BLaER1 treated with 17β-estradiol and CSF1 and Interleukin-3, amounts not matched to agents 10 nM and 100 nM (cell line): Measurements from ENCODE around the gene NRN1.
"Not testable (repeated sequence)": the region's sequence is repeated elsewhere in the genome, so short reads cannot be mapped to it uniquely, and the experiment has no call there.

ENCODE experiments used
- H3K27ac ChIP-seq, 11 experiments: shearing (Covaris generic); formaldehyde crosslinking; 2 replicates each; pipeline ENCODE4 v1.8.1; 2022
- H3K27me3 ChIP-seq, 11 experiments: shearing (Covaris generic); formaldehyde crosslinking; 2 replicates each; pipeline ENCODE4 v1.8.1; 2022
- H3K36me3 ChIP-seq, 11 experiments: shearing (Covaris generic); formaldehyde crosslinking; 2 replicates each; pipeline ENCODE4 v1.8.1; 2022
- H3K4me1 ChIP-seq, 10 experiments: shearing (Covaris generic); formaldehyde crosslinking; 2 replicates each; pipeline ENCODE4 v1.8.1; 2022
- H3K4me2 ChIP-seq, 11 experiments: shearing (Covaris generic); formaldehyde crosslinking; 2 replicates each; pipeline ENCODE4 v1.8.1; 2022
- H3K4me3 ChIP-seq, 10 experiments: shearing (Covaris generic); formaldehyde crosslinking; 2 replicates each; pipeline ENCODE4 v1.8.1; 2022
- H3K9ac ChIP-seq, 11 experiments: shearing (Covaris generic); formaldehyde crosslinking; 2 replicates each; pipeline ENCODE4 v1.8.1; 2022
- H3K9me3 ChIP-seq, 11 experiments: shearing (Covaris generic); formaldehyde crosslinking; replicated peaks in 1 of 11; 2 replicates each; pipeline ENCODE4 v1.8.1; 2022
- H4K20me1 ChIP-seq, 11 experiments: shearing (Covaris generic); formaldehyde crosslinking; 2 replicates each; pipeline ENCODE4 v1.8.1; 2022
- Cebpa-rat ChIP-seq, 11 experiments: shearing (Covaris generic); IDR thresholded peaks; 2 replicates each; pipeline ENCODE4 v1.8.1; 2022

Gene NRN1

DNA sequence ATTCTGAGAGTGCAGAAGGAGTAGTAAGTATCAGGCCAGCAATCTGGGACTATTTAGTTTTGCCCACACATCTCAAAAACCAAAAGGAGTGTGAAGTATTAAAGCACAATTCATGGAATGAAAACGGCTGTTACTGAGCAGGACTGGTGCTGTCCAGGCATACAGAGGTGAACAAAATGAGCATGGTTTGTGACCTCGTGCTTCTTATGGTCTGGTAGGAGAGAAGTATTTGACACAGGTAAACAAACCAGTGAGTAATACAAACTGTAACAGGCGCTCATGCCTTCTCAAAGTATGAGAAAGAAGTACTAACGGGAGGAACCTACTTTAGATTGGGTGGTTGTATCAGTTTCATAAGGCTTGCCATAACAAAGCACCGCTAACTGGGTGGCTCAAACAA, 17.5 kb upstream of the NRN1 start:
- no peaks in the 10 kb centered on the region for H3K36me3 ChIP-seq
- no peak overlapping the region for H3K4me2 ChIP-seq
- no peaks in the 10 kb centered on the region for H3K27me3 ChIP-seq
- no peaks in the 10 kb centered on the region for H3K9me3 ChIP-seq
- H3K4me1 ChIP-seq = peaks cover 0 to 4% (median 0%) of the 10 kb centered on the region in 10 experiments; a peak in 1 of 20 replicates
- TF ChIP-seq Cebpa-rat (IDR thresholded peaks at IDR 0.05) = no peak
- no peaks in the 10 kb centered on the region for H4K20me1 ChIP-seq
- H3K4me3 ChIP-seq = no peak overlapping the region
- no peak overlapping the region for H3K9ac ChIP-seq
- no peak overlapping the region for H3K27ac ChIP-seq

DNA sequence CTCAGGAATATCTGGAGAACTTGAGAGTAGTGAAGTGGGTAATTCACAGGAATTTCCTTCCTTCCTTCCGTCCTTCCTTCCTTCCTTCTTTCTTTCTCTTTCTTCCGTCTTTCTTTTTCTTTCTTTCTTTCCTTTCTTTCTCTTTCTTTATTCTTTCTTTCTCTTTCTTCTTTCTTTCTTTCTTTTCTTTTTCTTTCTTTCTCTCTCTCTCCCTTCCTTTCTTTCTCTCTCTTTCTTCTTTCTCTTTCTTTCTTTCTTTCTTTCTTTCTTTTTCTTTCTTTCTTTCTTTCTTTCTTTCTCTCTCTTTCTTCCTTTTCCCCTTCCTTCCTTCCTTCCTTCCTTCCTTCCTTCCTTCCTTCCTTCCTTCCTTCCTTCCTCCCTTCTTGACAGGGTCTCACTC, 16.1 kb upstream of the NRN1 start:
- H3K9ac ChIP-seq, H3K4me3 ChIP-seq, H4K20me1 ChIP-seq, H3K27ac ChIP-seq, H3K4me1 ChIP-seq, H3K27me3 ChIP-seq, H3K4me2 ChIP-seq, H3K9me3 ChIP-seq, H3K36me3 ChIP-seq: not testable (repeated sequence)

DNA sequence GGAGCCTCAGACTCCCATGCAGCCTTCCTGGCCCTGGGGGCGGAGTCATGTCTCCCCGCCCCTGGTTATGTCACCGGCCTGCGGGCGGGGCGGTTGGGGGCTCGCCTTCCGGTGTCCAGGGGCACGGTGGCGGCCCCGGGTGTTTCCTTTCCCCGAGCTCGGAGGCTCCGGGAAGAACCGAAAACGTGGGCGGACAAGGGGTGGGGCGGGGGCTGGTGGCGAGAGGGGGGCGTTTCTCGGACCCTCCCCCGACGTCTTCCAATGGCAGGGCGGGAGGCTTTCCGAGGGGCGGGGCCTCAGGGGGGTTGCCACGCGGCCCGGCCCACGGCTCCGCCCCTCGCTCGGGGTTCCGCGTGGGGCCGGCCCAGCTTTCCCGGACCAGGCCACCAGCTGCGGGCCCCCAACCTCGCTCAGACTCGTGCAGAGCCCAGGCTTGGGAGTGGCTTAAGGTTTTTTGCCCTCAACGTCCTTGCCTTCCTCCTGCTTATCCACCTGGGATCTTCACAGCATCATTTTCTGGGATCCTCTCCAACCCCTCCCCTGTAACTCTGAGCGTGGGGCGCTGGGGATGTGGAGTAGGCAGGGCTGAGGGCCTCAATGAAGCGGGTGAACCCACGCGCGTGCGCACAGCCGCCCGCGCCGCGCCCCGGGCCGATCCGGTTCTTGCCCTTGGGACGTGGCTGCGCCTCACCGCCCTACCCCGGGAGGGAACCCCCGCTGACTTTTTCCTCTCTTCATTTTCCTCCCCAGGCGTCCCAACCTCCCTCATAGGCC, 2.1 kb upstream of the NRN1 start:
- peak overlapping the region; percentile 49 to 71 (median 65); a peak in 20 of 22 replicates for H3K9ac ChIP-seq

GRCh38 chr6:6008089-6008647, 1.4 kb upstream of the NRN1 start:
- Histone ChIP-seq H3K27me3 (peaks cover 53 to 89% (median 78%) of the 10 kb centered on the region in 11 experiments), H3K4me1 (peaks cover 28 to 40% (median 32%) of the 10 kb centered on the region in 10 experiments), H3K4me2 (peak overlapping the region; percentile 78 to 96 (median 89)), H3K27ac (peak overlapping the region in 1 of 11 experiments; percentile 51; a peak in 1 of 22 replicates), H3K4me3 (peak overlapping the region; percentile 55 to 72 (median 60)), H3K36me3 (no peaks in the 10 kb centered on the region), H3K9ac (peak overlapping the region in 9 of 11 experiments; percentile 7 to 70 (median 65); a peak in 10 of 22 replicates), H4K20me1 (peaks cover 0 to 53% (median 48%) of the 10 kb centered on the region in 11 experiments; a peak in 18 of 22 replicates), H3K9me3 (peaks cover 0 to 7% (median 0%) of the 10 kb centered on the region in 11 experiments; a peak in 4 of 22 replicates)
- TF ChIP-seq Cebpa-rat (IDR thresholded peaks at IDR 0.05) = no peak

More for the DNA sequence above, 2.1 kb upstream of the NRN1 start:
- TF ChIP-seq Cebpa-rat (IDR thresholded peaks at IDR 0.05) = no peak
- Histone ChIP-seq H3K27me3 (peaks cover 46 to 83% (median 71%) of the 10 kb centered on the region in 11 experiments), H3K4me1 (peaks cover 25 to 33% (median 28%) of the 10 kb centered on the region in 10 experiments), H4K20me1 (peaks cover 0 to 46% (median 42%) of the 10 kb centered on the region in 11 experiments; a peak in 18 of 22 replicates), H3K4me2 (peak overlapping the region; percentile 78 to 96 (median 89)), H3K4me3 (peak overlapping the region; percentile 55 to 72 (median 60)), H3K36me3 (no peaks in the 10 kb centered on the region), H3K27ac (peak overlapping the region in 8 of 11 experiments; percentile 41 to 67 (median 46); a peak in 12 of 22 replicates), H3K9me3 (peaks cover 0 to 7% (median 0%) of the 10 kb centered on the region in 11 experiments; a peak in 4 of 22 replicates)

- Histone ChIP-seq H3K36me3 (no peaks in the 10 kb centered on the region), H3K9ac (0 out of 22 replicates have a peak overlapping the region, but pooled peaks of 2 of the 11 experiments have one; percentile 65 to 66), H3K9me3 (peaks cover 0 to 10% (median under 1%) of the 10 kb centered on the region in 11 experiments; a peak in 7 of 22 replicates), H3K27me3 (peaks cover 60 to 96% (median 83%) of the 10 kb centered on the region in 11 experiments), H3K4me2 (peak overlapping the region; percentile 78 to 96 (median 89)), H3K4me1 (peaks cover 28 to 42% (median 36%) of the 10 kb centered on the region in 10 experiments), H3K4me3 (peak overlapping the region; percentile 55 to 72 (median 60); a peak in 19 of 20 replicates), H3K27ac (no peak overlapping the region), H4K20me1 (peaks cover 0 to 59% (median 55%) of the 10 kb centered on the region in 11 experiments; a peak in 18 of 22 replicates)
- no peak for TF ChIP-seq Cebpa-rat (IDR thresholded peaks at IDR 0.05)
Measured at GRCh38 chr6:6007366-6008088, 802 bp upstream of the NRN1 start.

DNA sequence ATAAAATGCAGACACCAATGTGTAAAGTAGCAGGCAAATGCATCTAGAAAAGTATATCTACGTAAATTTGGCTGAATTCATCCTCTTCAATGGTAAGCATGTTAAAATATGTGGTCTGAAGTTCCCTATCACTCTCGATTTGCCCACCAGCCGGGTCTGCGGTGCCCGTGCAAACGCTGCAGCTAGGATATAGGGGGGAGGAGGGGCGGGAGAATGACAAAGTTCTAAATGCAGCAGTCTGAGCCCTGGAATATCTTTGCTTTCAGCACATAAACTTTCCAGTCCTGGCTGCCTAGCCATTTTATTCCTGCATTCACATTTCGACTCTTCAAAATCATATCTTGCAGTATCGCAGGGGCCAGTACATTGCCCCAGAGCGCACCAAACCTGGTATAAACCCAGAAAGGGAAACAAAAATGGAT, 708 bp downstream of the NRN1 start:
- peaks cover 28 to 42% (median 36%) of the 10 kb centered on the region in 10 experiments for H3K4me1 ChIP-seq
- no peak overlapping the region for H3K4me3 ChIP-seq
- H3K9me3 ChIP-seq = peaks cover 0 to 20% (median 6%) of the 10 kb centered on the region in 11 experiments; a peak in 13 of 22 replicates
- no peak overlapping the region for H3K9ac ChIP-seq
- no peaks in the 10 kb centered on the region for H3K36me3 ChIP-seq
- TF ChIP-seq Cebpa-rat (IDR thresholded peaks at IDR 0.05) = no peak
- peak overlapping the region in 1 of 11 experiments; percentile 86; a peak in 2 of 22 replicates for H3K4me2 ChIP-seq
- H3K27ac ChIP-seq = no peak overlapping the region
- peaks cover 0 to 74% (median 69%) of the 10 kb centered on the region in 11 experiments; a peak in 18 of 22 replicates for H4K20me1 ChIP-seq
- peaks cover 75 to 100% (median 94%) of the 10 kb centered on the region in 11 experiments for H3K27me3 ChIP-seq

GRCh38 chr6:6005051-6006005, 1.4 kb downstream of the NRN1 start:
- H3K36me3 ChIP-seq = no peaks in the 10 kb centered on the region
- H3K4me2 ChIP-seq = no peak overlapping the region
- H3K27me3 ChIP-seq = peaks cover 82 to 100% (median 98%) of the 10 kb centered on the region in 11 experiments
- no peak overlapping the region for H3K27ac ChIP-seq
- H3K9ac ChIP-seq = no peak overlapping the region
- H3K9me3 ChIP-seq = peaks cover 1 to 27% (median 9%) of the 10 kb centered on the region in 11 experiments; a peak in 20 of 22 replicates
- H4K20me1 ChIP-seq = peaks cover 0 to 81% (median 75%) of the 10 kb centered on the region in 11 experiments; a peak in 18 of 22 replicates
- no peak overlapping the region for H3K4me3 ChIP-seq
- peaks cover 28 to 42% (median 36%) of the 10 kb centered on the region in 10 experiments for H3K4me1 ChIP-seq
- no peak for TF ChIP-seq Cebpa-rat (IDR thresholded peaks at IDR 0.05)
